Osteoblast (primary cell): ENCODE measurements around the gene LRMDA. TPM values are rescaled to one million over a fixed set of nuclear protein-coding genes. Genes with fewer than 3 reads are reported as not detected.

Experiments
- DNase-seq: peaks from one replicate; pipeline ENCODE4 v3.0.0; 2011; ENCODE audit warnings: low spot score, mixed read lengths; ENCODE audit not compliant: insufficient read length; ENCODE audit errors: missing footprints
- H2AFZ ChIP-seq: 2 replicates; pipeline ENCODE4 v1.6.0; 2011; ENCODE audit warnings: mild to moderate bottlenecking, low read length
- H3K27ac ChIP-seq: 2 replicates; pipeline ENCODE4 v1.5.1; 2011; ENCODE audit warnings: mild to moderate bottlenecking, low read depth, low read length, moderate library complexity
- H3K27me3 ChIP-seq: 2 replicates; pipeline ENCODE4 v1.6.0; 2012; ENCODE audit warnings: mild to moderate bottlenecking, control low read depth, inconsistent platforms, low read length, moderate library complexity; ENCODE audit not compliant: insufficient read depth
- H3K36me3 ChIP-seq: 2 replicates; pipeline ENCODE4 v1.5.1; 2011; ENCODE audit warnings: mild to moderate bottlenecking, low read length, control low read depth, moderate library complexity; ENCODE audit not compliant: insufficient read depth
- H3K4me1 ChIP-seq: 2 replicates; pipeline ENCODE4 v1.5.1; 2011; ENCODE audit warnings: mild to moderate bottlenecking, low read length, control low read depth, moderate library complexity; ENCODE audit not compliant: insufficient read depth
- H3K4me2 ChIP-seq: 2 replicates; pipeline ENCODE4 v1.6.0; 2011; ENCODE audit warnings: mild to moderate bottlenecking, low read length; ENCODE audit not compliant: insufficient read depth
- H3K4me3 ChIP-seq: fragments of 200-600 bp; sonication (generic); 3 replicates; pipeline ENCODE4 v1.5.1; 2012; ENCODE audit warnings: mild to moderate bottlenecking, low read length, inconsistent platforms; ENCODE audit not compliant: insufficient read depth
- H3K79me2 ChIP-seq: 2 replicates; pipeline ENCODE4 v1.6.0; 2012; ENCODE audit warnings: mild to moderate bottlenecking, low read length, control low read depth, inconsistent platforms; ENCODE audit not compliant: insufficient read depth
- H3K9me3 ChIP-seq: 2 replicates; pipeline ENCODE4 v1.5.1; 2011; ENCODE audit warnings: low read depth, low read length, control low read depth
- H4K20me1 ChIP-seq: 2 replicates; pipeline ENCODE4 v1.6.0; 2012; ENCODE audit warnings: mild to moderate bottlenecking, low read length, control low read depth; ENCODE audit not compliant: insufficient read depth
- total RNA-seq: library from RNA; depleted of rRNA; stranded (reverse); fragments of >200 nt; gene quantifications from 2 replicates; pipeline ENCODE4 v1.2.3, GENCODE V29; 2012
- TF ChIP-seq, protein P1 (sequence below): IDR thresholded peaks from 2 replicates; pipeline ENCODE4 v1.5.1; 2011; ENCODE audit warnings: mild to moderate bottlenecking, low read depth, low read length, moderate library complexity; ENCODE audit errors: extremely low read depth

The LRMDA gene
- total RNA-seq, 1 donor, result 18.5 TPM

DNA sequence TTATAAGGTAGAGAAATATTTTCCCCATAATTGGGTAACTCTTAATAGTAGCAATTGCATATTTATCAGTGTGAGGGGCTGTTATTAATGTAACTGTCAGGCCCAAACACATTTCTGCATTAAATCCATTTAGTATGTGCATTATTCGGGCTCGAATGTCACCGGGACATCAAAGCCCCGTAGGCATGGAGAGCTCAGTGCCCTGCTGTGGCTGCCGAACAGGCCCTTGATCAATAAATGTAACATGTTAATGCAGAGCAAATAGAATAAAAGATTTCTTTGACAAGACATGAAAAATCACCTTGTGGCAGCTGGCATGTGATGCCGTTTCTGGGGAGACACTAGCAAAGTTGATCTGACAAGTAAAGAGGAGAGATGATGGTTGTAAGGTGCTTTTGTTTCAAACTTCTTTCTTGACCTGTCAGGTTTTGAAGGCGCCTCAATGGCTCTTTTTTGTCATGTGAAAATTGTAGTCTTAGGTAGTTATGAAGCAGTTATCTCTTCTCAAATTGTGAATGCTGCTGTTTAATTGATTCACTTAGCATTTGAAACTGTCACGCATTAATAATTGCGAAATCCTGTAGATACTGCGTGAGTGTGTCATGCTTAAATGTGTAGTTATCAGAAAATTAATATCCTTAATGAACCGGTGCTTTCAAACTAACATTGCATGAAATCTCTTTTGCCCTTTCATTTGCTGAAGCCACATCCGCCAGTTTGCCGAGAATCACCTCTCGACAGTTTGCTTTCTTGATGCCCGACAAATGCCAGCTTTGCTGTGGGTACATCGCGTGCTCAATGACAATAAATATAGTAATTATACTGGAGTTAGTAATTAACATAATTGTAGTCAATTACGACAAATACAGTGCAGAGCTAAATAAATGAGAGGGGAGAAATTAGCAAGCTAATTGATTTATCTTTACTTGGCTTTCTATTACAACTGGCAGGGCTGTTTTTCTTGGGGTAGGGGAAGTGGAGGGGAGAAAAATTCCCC, 19.5 kb downstream of the LRMDA start:
- no peaks in the 10 kb centered on the region for H3K79me2 ChIP-seq
- no peaks in the 10 kb centered on the region for H3K36me3 ChIP-seq
- no peak for DNase-seq
- H4K20me1 ChIP-seq, result no peaks in the 10 kb centered on the region
- TF ChIP-seq, protein P1, sequence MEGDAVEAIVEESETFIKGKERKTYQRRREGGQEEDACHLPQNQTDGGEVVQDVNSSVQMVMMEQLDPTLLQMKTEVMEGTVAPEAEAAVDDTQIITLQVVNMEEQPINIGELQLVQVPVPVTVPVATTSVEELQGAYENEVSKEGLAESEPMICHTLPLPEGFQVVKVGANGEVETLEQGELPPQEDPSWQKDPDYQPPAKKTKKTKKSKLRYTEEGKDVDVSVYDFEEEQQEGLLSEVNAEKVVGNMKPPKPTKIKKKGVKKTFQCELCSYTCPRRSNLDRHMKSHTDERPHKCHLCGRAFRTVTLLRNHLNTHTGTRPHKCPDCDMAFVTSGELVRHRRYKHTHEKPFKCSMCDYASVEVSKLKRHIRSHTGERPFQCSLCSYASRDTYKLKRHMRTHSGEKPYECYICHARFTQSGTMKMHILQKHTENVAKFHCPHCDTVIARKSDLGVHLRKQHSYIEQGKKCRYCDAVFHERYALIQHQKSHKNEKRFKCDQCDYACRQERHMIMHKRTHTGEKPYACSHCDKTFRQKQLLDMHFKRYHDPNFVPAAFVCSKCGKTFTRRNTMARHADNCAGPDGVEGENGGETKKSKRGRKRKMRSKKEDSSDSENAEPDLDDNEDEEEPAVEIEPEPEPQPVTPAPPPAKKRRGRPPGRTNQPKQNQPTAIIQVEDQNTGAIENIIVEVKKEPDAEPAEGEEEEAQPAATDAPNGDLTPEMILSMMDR, result no peak
- H3K27ac ChIP-seq, result no peak overlapping the region
- peaks cover 4% of the 10 kb centered on the region for H3K27me3 ChIP-seq
- no peak overlapping the region for H3K4me3 ChIP-seq
- no peak overlapping the region for H2AFZ ChIP-seq
- peaks cover 4% of the 10 kb centered on the region for H3K9me3 ChIP-seq
- peaks cover 5% of the 10 kb centered on the region for H3K4me1 ChIP-seq
- no peak overlapping the region for H3K4me2 ChIP-seq

DNA sequence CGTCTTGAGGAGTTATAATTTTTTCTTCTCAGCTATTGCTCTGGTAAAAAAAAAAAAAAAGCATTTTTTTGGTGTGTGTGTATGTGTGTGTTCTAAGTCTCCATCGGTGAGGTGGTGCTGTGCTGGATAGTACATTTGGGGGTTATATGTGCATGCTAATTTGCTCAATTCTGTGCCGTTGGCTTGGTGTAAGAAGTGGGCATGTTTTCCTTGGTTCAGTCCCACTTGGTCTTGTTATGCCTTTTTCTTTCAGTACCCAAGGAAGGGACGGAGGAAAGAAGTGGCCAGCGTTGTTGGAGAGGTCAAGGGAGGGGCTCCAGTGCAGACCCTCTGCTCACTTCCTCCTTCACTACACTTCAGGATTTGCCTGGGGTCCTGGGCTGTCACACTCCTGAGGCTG, 20.4 kb downstream of the LRMDA start:
- no peak for DNase-seq
- Histone ChIP-seq H3K79me2 (no peaks in the 10 kb centered on the region), H3K4me1 (peaks cover 5% of the 10 kb centered on the region), H3K27ac (no peak overlapping the region), H3K4me2 (peak overlapping the region; percentile 75), H3K4me3 (peak overlapping the region; percentile 61), H4K20me1 (no peaks in the 10 kb centered on the region), H3K27me3 (peaks cover 4% of the 10 kb centered on the region), H3K9me3 (no peaks in the 10 kb centered on the region), H2AFZ (peak overlapping the region; percentile 23), H3K36me3 (no peaks in the 10 kb centered on the region)
- TF ChIP-seq, protein P1, result no peak

DNA sequence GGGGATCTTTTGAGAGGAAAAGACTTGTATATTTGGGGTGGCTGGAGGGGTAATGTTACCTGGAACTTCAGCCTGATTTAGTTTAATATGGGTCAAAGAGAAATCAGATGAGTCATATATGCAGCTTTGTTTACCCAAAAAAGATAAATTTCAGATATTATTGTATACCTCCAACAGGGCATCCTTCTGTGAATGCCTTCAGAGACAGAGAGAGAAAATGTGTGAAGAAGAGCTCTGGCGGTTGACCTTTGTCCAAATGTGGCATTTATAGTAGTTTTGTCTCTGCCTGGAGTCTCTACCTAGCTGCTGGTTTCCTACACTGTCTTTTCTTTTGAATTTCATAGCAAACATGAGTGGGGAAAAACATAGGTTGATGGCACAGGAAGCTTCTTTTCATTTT, 21.6 kb downstream of the LRMDA start:
- H3K27ac ChIP-seq, result no peak overlapping the region
- no peaks in the 10 kb centered on the region for H3K9me3 ChIP-seq
- H3K4me3 ChIP-seq, result no peak overlapping the region
- TF ChIP-seq, protein P1, result no peak
- no peak for DNase-seq
- H3K36me3 ChIP-seq, result no peaks in the 10 kb centered on the region
- H3K27me3 ChIP-seq, result peaks cover 4% of the 10 kb centered on the region
- peaks cover 5% of the 10 kb centered on the region for H3K4me1 ChIP-seq
- no peak overlapping the region for H3K4me2 ChIP-seq
- no peak overlapping the region for H2AFZ ChIP-seq
- H3K79me2 ChIP-seq, result no peaks in the 10 kb centered on the region
- no peaks in the 10 kb centered on the region for H4K20me1 ChIP-seq

DNA sequence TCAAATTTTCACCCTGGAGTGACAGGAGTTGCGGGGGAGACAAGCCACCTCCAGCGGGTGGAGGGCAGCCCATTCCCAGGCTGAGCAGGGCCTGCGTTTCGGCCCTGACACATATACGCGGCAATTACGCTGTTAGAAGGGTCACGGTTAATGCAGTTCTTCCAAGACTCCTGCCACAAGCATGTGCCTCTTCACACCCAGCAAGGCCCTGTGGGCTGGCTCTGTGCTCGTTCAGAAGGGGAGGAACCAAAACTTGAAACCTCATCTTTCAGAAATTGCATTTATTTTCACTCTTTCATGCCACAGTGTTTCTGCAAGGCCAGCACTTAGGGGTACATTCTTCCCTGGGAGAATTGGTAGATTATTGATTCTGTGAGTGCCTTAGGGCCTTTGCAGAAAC, 24.7 kb downstream of the LRMDA start:
- TF ChIP-seq, protein P1, result no peak
- no peak overlapping the region for H2AFZ ChIP-seq

More for the DNA sequence above, 24.7 kb downstream of the LRMDA start:
- H3K36me3 ChIP-seq, result no peaks in the 10 kb centered on the region
- no peaks in the 10 kb centered on the region for H4K20me1 ChIP-seq
- no peak overlapping the region for H3K4me3 ChIP-seq
- H3K27me3 ChIP-seq, result peaks cover 4% of the 10 kb centered on the region
- no peak for DNase-seq
- no peaks in the 10 kb centered on the region for H3K9me3 ChIP-seq
- no peaks in the 10 kb centered on the region for H3K79me2 ChIP-seq
- H3K27ac ChIP-seq, result no peak overlapping the region
- H3K4me2 ChIP-seq, result no peak overlapping the region
- peaks cover 5% of the 10 kb centered on the region for H3K4me1 ChIP-seq
